ENCODE measurements around the gene TOB2.

GRCh38 chr22:41429232-41429950 lies 17.2 kb downstream of the TOB2 start:
- TF ChIP-seq EP300 (IDR thresholded peaks at IDR 0.05; ENCODE audit: borderline replicate concordance): no peak
- no peak for TF ChIP-seq TAF1 (IDR thresholded peaks at IDR 0.05; ENCODE audit: low read depth)
- TF ChIP-seq USF1 (IDR thresholded peaks at IDR 0.05): no peak
- TF ChIP-seq, protein P1, sequence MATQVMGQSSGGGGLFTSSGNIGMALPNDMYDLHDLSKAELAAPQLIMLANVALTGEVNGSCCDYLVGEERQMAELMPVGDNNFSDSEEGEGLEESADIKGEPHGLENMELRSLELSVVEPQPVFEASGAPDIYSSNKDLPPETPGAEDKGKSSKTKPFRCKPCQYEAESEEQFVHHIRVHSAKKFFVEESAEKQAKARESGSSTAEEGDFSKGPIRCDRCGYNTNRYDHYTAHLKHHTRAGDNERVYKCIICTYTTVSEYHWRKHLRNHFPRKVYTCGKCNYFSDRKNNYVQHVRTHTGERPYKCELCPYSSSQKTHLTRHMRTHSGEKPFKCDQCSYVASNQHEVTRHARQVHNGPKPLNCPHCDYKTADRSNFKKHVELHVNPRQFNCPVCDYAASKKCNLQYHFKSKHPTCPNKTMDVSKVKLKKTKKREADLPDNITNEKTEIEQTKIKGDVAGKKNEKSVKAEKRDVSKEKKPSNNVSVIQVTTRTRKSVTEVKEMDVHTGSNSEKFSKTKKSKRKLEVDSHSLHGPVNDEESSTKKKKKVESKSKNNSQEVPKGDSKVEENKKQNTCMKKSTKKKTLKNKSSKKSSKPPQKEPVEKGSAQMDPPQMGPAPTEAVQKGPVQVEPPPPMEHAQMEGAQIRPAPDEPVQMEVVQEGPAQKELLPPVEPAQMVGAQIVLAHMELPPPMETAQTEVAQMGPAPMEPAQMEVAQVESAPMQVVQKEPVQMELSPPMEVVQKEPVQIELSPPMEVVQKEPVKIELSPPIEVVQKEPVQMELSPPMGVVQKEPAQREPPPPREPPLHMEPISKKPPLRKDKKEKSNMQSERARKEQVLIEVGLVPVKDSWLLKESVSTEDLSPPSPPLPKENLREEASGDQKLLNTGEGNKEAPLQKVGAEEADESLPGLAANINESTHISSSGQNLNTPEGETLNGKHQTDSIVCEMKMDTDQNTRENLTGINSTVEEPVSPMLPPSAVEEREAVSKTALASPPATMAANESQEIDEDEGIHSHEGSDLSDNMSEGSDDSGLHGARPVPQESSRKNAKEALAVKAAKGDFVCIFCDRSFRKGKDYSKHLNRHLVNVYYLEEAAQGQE (IDR thresholded peaks at IDR 0.05; ENCODE audit: low read depth): no peak
- TF ChIP-seq CEBPB (IDR thresholded peaks at IDR 0.05): no peak
